KMS-11 (cell line): ENCODE measurements around the gene HNRNPA2B1.

Experiments used
- H2AFZ ChIP-seq: fragments of 200-600 bp; sonication (generic); 2 replicates; pipeline ENCODE4 v1.6.1; 2016; ENCODE audit warnings: antibody characterized with exemption, mixed run types, low read depth
- H3K27ac ChIP-seq: fragments of 200-600 bp; sonication (generic); 2 replicates; pipeline ENCODE4 v1.6.1; 2016; ENCODE audit warnings: mild to moderate bottlenecking, mixed run types
- H3K27me3 ChIP-seq: fragments of 200-600 bp; sonication (generic); 2 replicates; pipeline ENCODE4 v1.6.1; 2017; ENCODE audit warnings: mild to moderate bottlenecking, low read depth, mixed run types, moderate library complexity; ENCODE audit not compliant: insufficient read depth
- H3K36me3 ChIP-seq: fragments of 200-600 bp; sonication (generic); 2 replicates; pipeline ENCODE4 v1.6.1; 2017; ENCODE audit warnings: mild to moderate bottlenecking, mixed run types; ENCODE audit not compliant: insufficient read depth
- H3K4me1 ChIP-seq: fragments of 200-600 bp; sonication (generic); 2 replicates; pipeline ENCODE4 v1.6.1; 2016; ENCODE audit warnings: mild to moderate bottlenecking, low read depth, mixed run types; ENCODE audit not compliant: poor library complexity, severe bottlenecking
- H3K4me2 ChIP-seq: fragments of 200-600 bp; sonication (generic); 2 replicates; pipeline ENCODE4 v1.7.0; 2016; ENCODE audit warnings: mild to moderate bottlenecking, mixed run types
- H3K4me3 ChIP-seq: fragments of 200-600 bp; sonication (generic); IDR thresholded peaks from 2 replicates; pipeline ENCODE4 v1.6.1; 2017; ENCODE audit warnings: low read depth, low read length, mixed read lengths; ENCODE audit not compliant: insufficient read depth
- H3K79me2 ChIP-seq: fragments of 200-600 bp; sonication (generic); 2 replicates; pipeline ENCODE4 v1.6.1; 2016; ENCODE audit warnings: low read depth, mixed run types; ENCODE audit not compliant: insufficient read depth
- H3K9ac ChIP-seq: fragments of 200-600 bp; sonication (generic); 2 replicates; pipeline ENCODE4 v1.6.1; 2016; ENCODE audit warnings: mild to moderate bottlenecking, mixed run types
- H4K20me1 ChIP-seq: fragments of 200-600 bp; sonication (generic); 2 replicates; pipeline ENCODE4 v1.6.1; 2016; ENCODE audit warnings: mild to moderate bottlenecking, mixed run types; ENCODE audit not compliant: insufficient read depth
- CTCF ChIP-seq: fragments of 200-600 bp; sonication (generic); conservative IDR thresholded peaks from 2 replicates; pipeline ENCODE4 v1.6.1; 2017; ENCODE audit warnings: low read depth, mild to moderate bottlenecking, antibody characterized with exemption, low read length, moderate library complexity, mixed read lengths

HNRNPA2B1 gene

GRCh38 chr7:26156451-26157420, 43.8 kb downstream of the HNRNPA2B1 start:
- H3K4me2 ChIP-seq = peak overlapping the region; percentile 80
- 0 out of 2 replicates have a peak overlapping the region, but pooled peaks have one; percentile 24 for H2AFZ ChIP-seq
- H4K20me1 ChIP-seq = peaks cover 4% of the 10 kb centered on the region; the same call in 1 of the 2 replicates
- H3K27me3 ChIP-seq = no peaks in the 10 kb centered on the region
- H3K4me3 ChIP-seq = no peak overlapping the region
- no peak for TF ChIP-seq CTCF
- H3K36me3 ChIP-seq = peaks cover 3% of the 10 kb centered on the region; the same call in 1 of the 2 replicates
- H3K27ac ChIP-seq = peak overlapping the region; percentile 99
- H3K79me2 ChIP-seq = peaks cover 95% of the 10 kb centered on the region
- H3K9ac ChIP-seq = peak overlapping the region; percentile 82
- H3K4me1 ChIP-seq = peaks cover 75% of the 10 kb centered on the region

- peak overlapping the region; percentile 80 for H3K4me2 ChIP-seq
- H3K79me2 ChIP-seq = peaks cover 85% of the 10 kb centered on the region
- 0 out of 2 replicates have a peak, but pooled peaks cover 4% of the 10 kb centered on the region for H4K20me1 ChIP-seq
- H2AFZ ChIP-seq = no peak overlapping the region
- peak overlapping the region; percentile 99 for H3K27ac ChIP-seq
- no peaks in the 10 kb centered on the region for H3K27me3 ChIP-seq
- H3K36me3 ChIP-seq = peaks cover 3% of the 10 kb centered on the region; the same call in 1 of the 2 replicates
- TF ChIP-seq CTCF = no peak
- peak overlapping the region; percentile 82 for H3K9ac ChIP-seq
- no peak overlapping the region for H3K4me3 ChIP-seq
- H3K4me1 ChIP-seq = peaks cover 76% of the 10 kb centered on the region
Observed at GRCh38 chr7:26155531-26156375, 44.8 kb downstream of the HNRNPA2B1 start.

GRCh38 chr7:26153823-26154783, 46.4 kb downstream of the HNRNPA2B1 start:
- TF ChIP-seq CTCF = no peak; the same call in none of the 2 replicates
- H4K20me1 ChIP-seq = no peaks in the 10 kb centered on the region
- H3K27ac ChIP-seq = peak overlapping the region; percentile 99
- no peaks in the 10 kb centered on the region for H3K27me3 ChIP-seq
- H3K9ac ChIP-seq = peak overlapping the region; percentile 82
- peaks cover 61% of the 10 kb centered on the region for H3K4me1 ChIP-seq
- H3K4me3 ChIP-seq = peak overlapping the region; percentile 15
- H3K36me3 ChIP-seq = no peaks in the 10 kb centered on the region
- no peak overlapping the region for H2AFZ ChIP-seq
- peak overlapping the region; percentile 80 for H3K4me2 ChIP-seq
- H3K79me2 ChIP-seq = peaks cover 69% of the 10 kb centered on the region
